Thoracic aorta (tissue), 2 donors: ENCODE data around the gene PHC2. TPM values are rescaled to one million over a fixed set of nuclear protein-coding genes. Genes with fewer than 3 reads are reported as not detected.
A peak's percentile ranks its signal among the peaks of the same experiment; 100 is the strongest.
"Not testable (repeated sequence)": the region's sequence is repeated elsewhere in the genome, so short reads cannot be mapped to it uniquely, and the experiment has no call there.

ENCODE experiments used
- ATAC-seq: fragments of 150-250 bp; one replicate; pipeline ENCODE4 v1.8.0; 2017; ENCODE audit warnings: low read depth; ENCODE audit not compliant: insufficient number of reproducible peaks, low FRiP score
- DNase-seq: peaks from one replicate; pipeline ENCODE4 v3.0.0-alpha.2; 2020; ENCODE audit warnings: low spot score
- H3K27ac ChIP-seq, 2 donors: fragments of 200-600 bp; sonication (generic); 1 replicate in 1 of 2; 2 replicates in 1 of 2; pipeline ENCODE4 v1.5.1; 2016; ENCODE audit warnings: mild to moderate bottlenecking in 2 of 2, moderate library complexity in 2 of 2
- H3K27me3 ChIP-seq: fragments of 200-600 bp; sonication (generic); replicated peaks from 2 replicates; pipeline ENCODE4 v1.6.0; 2016; ENCODE audit warnings: mild to moderate bottlenecking; ENCODE audit not compliant: insufficient read depth
- H3K36me3 ChIP-seq: fragments of 200-600 bp; sonication (generic); one replicate; pipeline ENCODE4 v1.5.1; 2016
- H3K4me1 ChIP-seq, 2 donors: fragments of 200-600 bp; sonication (generic); 1 replicate in 1 of 2; 2 replicates in 1 of 2; pipeline versions ENCODE4 v1.5.1 to v1.6.0; 2016; ENCODE audit warnings: low read depth in 2 of 2, mild to moderate bottlenecking in 1 of 2; ENCODE audit not compliant: control insufficient read depth in 1 of 2
- H3K4me3 ChIP-seq: fragments of 200-600 bp; sonication (generic); 2 replicates; pipeline ENCODE4 v1.5.1; 2016; ENCODE audit warnings: mild to moderate bottlenecking
- H3K9me3 ChIP-seq: fragments of 200-600 bp; sonication (generic); 2 replicates; pipeline ENCODE4 v1.5.1; 2016
- CTCF ChIP-seq: fragments of 200-600 bp; sonication (generic); IDR thresholded peaks from one replicate; pipeline ENCODE4 v1.5.1; 2019; ENCODE audit warnings: antibody characterized with exemption
- total RNA-seq, 2 donors: library from RNA; depleted of rRNA; stranded (reverse); fragments of >200 nt; gene quantifications; one replicate each; pipeline versions ENCODE4 v1.1.0 to v1.2.3, GENCODE V29; 2016

PHC2 gene
- total RNA-seq, 2 donors from 2014 or later, result 174 to 238 TPM

GRCh38 chr1:33295450-33296081, 135.3 kb downstream of the PHC2 start:
- Histone ChIP-seq H3K27me3 (no peaks in the 10 kb centered on the region), H3K9me3 (no peaks in the 10 kb centered on the region), H3K36me3 (peaks cover 30% of the 10 kb centered on the region), H3K27ac (peak overlapping the region in 1 of 2 donors; percentile 59), H3K4me1 (peaks cover 2 to 42% of the 10 kb centered on the region in 2 donors), H3K4me3 (no peak overlapping the region)
- ATAC-seq (peak; percentile 48), DNase-seq (peak; percentile 63)
- TF ChIP-seq CTCF, result peak; percentile 99

- no peaks in the 10 kb centered on the region for H3K9me3 ChIP-seq
- H3K4me1 ChIP-seq, result peaks cover 0 to 38% of the 10 kb centered on the region in 2 donors
- TF ChIP-seq CTCF, result no peak
- H3K27me3 ChIP-seq, result no peaks in the 10 kb centered on the region
- no peak for ATAC-seq
- peaks cover 26% of the 10 kb centered on the region for H3K36me3 ChIP-seq
- peak overlapping the region in 1 of 2 donors; percentile 59 for H3K27ac ChIP-seq
- no peak for DNase-seq
- no peak overlapping the region for H3K4me3 ChIP-seq
These were observed 135.9 kb downstream of the PHC2 start for GRCh38 chr1:33295023-33295422.

GRCh38 chr1:33294071-33295010, 136.6 kb downstream of the PHC2 start:
- Histone ChIP-seq H3K27ac (peak overlapping the region in 1 of 2 donors; percentile 34), H3K36me3 (peaks cover 21% of the 10 kb centered on the region), H3K4me3 (no peak overlapping the region), H3K4me1 (peaks cover 5 to 45% of the 10 kb centered on the region in 2 donors), H3K9me3 (no peaks in the 10 kb centered on the region), H3K27me3 (no peaks in the 10 kb centered on the region)
- no peak for ATAC-seq
- no peak for DNase-seq
- TF ChIP-seq CTCF, result no peak

DNA sequence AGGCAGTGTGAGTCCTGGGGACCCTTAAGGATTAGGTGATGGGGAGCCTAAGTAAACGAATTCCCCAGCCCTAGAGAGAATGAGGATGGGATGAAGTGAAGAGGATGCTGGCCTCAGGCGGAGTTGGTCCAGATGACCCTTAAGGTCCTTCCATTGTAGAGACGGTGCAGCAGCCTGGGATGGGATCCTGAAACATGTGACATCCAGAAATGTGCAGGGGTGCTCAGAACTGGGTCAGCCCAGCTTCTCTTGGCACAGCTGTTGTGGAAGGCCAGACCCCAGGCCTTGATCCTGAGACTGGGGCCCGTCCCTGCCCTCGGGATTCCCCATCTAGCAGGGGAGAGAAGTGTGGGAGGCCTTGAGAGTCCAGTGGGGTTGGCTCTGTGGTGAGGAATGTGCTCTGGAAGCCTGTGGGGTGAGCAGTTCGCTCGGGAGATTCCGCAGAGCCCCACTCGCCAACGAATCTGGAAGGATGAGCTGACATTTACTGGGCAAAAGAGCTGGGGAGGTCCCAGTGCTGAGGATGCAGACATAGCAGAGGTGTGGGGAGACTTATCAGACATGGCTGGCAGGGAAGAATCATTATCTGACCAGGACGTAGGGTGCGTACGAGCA, 138.1 kb downstream of the PHC2 start:
- H3K4me1 ChIP-seq, result peaks cover 5 to 56% of the 10 kb centered on the region in 2 donors
- TF ChIP-seq CTCF, result no peak
- peaks cover 12% of the 10 kb centered on the region for H3K36me3 ChIP-seq
- no peaks in the 10 kb centered on the region for H3K27me3 ChIP-seq
- peak overlapping the region; percentile 31 to 56 for H3K27ac ChIP-seq
- ATAC-seq, result no peak
- DNase-seq, result no peak
- H3K9me3 ChIP-seq, result no peaks in the 10 kb centered on the region
- H3K4me3 ChIP-seq, result no peak overlapping the region

DNA sequence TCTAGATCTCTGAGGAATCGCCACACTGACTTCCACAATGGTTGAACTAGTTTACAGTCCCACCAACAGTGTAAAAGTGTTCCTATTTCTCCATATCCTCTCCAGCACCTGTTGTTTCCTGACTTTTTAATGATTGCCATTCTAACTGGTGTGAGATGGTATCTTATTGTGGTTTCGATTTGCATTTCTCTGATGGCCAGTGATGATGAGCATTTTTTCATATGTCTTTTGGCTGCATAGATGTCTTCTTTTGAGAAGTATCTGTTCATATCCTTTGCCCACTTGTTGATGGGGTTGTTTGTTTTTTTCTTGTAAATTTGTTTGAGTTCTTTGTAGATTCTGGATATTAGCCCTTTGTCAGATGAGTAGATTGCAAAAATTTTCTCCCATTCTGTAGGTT, 140.3 kb downstream of the PHC2 start:
- peaks cover 5 to 67% of the 10 kb centered on the region in 2 donors for H3K4me1 ChIP-seq
- ATAC-seq, H3K4me3 ChIP-seq, H3K9me3 ChIP-seq, H3K36me3 ChIP-seq, H3K27ac ChIP-seq, DNase-seq, H3K27me3 ChIP-seq: not testable (repeated sequence)
